HG03280 (cell line): Measurements from ENCODE around the gene RFFL.

ENCODE experiments used
- ATAC-seq: cut with Tn5 transposase; IDR thresholded peaks from one replicate; pipeline ENCODE4 v1.9.1; 2021; ENCODE audit warnings: mild to moderate bottlenecking, moderate library complexity; ENCODE audit not compliant: unreplicated experiment

The RFFL gene

DNA sequence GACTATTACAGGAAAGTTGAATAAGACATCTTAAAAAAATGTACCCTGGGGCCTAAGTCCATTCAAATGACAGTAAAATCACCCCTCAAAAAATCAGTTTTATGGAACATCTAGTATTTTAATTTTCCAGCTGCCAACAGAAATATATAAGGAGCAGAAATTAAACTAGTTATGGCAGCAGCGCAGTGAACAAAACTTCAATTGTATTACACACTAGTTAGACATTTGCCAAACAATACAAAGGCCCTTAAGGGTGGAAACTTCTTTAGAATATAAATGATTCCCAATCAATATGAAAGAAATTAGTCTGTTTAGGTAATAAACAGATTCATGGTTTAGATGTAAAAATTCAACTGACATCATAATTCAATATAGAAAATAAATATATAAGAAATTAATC, 18.1 kb upstream of the RFFL start:
- ATAC-seq, result no peak

DNA sequence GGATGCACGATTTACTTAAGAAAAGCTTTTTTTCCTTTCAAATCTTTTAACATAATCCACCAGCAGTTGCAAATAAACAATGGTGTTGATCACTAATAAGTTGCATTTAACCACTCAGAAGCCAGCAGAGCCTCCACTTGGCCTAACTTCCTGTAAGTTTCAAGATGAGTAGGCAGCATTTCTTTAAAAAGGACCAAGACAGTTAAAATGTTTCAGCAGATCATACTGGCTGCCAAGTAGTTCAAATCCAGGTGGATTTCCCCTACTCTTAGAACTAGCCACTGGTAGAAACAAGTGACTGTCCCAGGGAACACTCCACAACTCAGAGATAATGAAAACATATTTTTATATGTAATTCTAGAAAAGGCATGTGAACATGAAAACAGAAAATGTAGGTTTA, 17.0 kb upstream of the RFFL start:
- ATAC-seq, result no peak

DNA sequence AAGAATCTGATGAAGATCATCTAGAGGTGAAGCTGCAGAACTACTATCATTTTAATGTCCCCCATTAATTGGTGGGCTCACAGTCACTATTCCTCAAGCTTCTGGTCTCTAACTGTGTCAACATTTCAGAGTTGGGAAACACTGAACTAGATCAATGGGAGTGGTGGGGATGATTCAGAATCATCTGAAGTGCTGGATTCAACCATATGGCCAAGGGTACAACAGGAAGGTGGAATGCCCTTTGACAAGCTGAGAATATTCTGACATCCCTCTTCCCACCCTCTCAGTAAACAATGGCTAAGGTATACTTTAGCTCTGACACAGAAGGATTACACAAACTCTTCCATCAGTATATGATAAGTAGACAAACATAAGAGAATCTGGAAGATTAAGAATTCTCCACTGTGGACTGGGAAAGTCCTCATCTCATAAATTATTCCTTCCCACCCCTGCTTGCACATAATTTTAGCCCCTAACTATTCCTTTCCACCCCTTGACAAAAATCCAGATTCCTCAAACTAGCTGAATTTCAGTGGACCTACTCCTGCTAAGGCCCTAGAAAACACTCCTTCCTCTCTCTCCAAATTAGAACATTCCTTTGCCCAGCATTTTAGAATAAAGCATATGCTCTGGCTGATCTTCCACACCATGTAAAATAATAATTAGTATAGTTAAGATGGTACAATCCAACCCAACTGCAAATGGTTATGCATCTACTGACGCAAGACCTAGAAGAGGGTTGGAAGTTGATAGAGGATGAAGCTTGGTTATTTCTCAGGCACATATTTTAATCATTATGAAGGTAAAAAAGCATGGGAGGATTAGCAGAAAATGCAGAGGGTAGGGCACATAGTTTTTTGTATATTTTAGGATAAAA, 16.3 kb upstream of the RFFL start:
- no peak for ATAC-seq

DNA sequence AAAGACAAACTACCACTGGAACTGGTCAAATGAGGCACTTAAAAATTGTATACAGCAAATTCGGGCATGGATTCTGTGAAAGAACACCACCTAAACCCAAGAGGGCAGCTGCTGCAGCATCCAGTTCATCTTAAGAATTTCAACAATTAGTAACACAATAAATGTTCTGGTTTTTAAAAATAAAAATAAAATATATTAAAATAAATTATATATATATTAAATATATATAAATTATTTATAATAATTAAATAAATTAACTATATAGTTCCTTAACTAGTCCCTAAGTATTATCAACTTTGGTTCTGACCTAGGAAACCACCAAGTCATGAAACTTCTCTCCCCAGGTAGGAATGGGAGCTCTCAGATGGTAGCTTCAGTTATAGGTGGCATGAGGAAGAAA, 13.4 kb upstream of the RFFL start:
- no peak for ATAC-seq

DNA sequence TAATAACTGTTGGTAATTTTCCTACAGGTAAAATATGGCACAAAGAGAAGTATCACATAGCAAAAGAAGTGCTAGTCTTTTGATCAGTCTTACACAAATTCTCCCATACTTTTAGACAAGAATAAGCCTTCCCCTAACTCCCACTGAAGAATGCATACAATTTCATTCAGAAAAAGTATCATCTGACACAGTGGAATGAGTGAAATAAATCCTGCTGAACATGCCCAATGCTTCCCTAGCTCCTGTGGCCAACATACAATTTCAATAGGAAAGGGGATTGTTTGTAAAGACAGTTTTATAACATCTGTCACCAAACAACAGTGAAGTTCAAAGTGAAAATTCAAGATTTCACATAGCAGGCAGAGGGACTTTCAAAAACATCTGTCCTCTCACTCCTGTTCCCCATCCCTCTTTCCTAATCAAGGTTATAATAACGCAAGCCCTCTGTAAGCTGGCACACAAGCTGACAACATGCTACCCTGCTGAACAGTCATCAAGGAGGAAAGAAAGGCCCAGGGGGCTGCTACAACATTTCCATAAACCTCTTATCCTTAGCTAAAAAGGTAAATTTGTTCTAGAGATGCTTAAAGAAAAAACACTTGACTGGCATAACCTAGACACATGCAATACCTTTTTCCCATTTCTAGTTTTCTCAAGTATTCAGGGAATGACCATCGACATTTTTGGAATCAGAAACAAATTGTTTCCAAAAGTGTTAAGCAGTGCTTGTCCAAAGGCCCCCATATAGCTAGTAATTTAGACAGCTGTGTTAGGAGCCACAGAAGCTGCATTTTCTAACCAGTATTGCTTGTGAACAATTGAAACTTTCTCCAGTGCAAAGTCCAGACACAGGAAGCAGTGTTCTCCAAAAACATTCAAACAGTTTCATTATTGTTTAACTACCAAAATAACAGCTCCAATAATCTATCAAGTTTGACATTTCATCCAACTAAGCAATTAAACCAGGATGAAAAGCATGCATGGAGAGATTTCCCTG, 11.5 kb upstream of the RFFL start:
- ATAC-seq, result no peak

DNA sequence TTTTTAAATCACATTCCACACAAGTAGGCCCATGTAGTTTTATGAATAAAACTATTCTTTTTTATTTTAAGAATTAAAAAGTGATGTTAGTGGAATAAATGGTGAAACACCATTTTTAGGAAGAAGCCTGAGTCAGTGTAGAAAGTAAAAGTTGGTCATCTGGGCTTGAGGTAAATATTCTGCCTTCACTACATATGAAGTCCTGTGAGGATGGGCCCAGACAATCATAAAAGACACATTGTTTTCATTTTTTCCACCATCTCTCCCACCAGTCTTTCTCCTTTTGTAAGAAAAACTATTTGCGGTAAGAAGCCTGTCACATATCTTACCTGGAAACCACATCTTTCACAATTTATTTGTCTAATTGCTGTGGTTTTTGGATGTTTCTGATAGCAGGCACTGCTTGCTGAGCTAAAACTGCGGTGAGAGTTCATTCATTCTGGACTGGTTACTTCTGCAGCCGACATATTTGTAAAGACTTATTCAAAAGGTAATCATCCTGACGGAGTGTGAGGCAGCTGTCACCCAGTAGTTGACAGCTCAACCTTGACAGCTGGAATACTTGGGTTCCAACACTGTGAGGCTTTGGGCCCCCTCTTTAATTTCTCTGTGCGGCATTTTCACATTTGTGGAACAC, 10.6 kb upstream of the RFFL start:
- no peak for ATAC-seq

DNA sequence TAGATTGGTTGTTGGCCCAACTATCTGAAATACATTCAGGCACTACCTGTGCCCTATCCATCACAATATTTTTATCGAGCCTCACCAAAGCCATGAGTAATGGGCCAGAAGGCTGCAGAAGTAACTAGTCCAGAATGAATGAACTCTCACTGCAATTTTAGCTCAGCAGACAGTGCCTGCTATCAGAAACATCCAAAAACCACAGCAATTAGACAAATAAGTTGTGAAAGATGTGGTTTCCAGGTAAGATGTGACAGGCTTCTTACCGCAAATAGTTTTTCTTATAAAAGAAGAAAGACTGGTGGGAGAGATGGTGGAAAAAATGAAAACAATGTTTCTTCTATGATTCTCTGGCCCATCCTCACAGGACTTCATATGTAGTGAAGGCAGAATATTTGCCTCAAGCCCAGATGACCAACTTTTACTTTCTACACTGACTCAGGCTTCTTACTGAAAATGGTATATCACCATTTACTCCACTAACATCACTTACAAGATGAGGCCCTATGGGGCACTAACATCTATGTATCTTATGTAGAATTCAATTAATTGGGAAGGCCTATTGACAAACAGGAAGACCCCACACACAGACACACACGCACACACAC, 9.8 kb upstream of the RFFL start:
- no peak for ATAC-seq

DNA sequence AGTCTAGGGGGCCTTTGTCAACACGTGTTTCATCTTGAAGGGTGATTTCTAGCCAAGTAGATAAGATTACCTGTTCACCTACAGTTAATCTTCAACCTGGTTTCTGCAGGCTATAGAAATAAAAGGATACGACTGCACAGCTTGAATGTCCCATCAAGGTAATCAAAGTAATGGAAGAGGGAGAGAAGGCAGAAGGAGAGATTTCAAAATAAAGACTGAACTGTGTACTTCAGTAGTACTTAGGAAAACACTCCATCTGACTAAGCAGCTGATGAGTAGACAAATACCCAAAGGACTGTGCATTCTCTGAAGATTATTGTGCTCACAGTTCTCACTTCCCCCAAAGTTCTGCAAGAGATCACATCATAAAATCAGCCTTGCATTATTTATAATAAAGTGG, 5.8 kb upstream of the RFFL start:
- no peak for ATAC-seq

DNA sequence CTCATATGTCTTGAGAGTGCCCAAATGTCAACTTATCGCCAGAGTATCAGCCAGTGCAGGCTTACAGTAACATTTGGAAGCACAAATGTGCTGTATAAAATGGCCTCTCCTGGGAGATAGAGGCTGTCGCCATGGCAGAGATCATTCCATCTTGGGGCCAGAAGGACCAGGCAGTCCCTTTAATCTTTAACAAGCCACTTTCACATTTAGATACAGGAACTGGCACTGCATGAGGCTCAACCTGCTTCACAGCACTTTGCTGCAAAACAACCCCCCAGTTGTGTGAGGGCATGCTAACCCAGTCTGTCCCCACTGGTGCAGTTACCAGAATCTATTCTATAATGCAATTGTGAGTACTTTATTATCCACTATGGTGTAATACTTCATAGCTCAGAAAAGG, 4.7 kb upstream of the RFFL start:
- ATAC-seq, result no peak

DNA sequence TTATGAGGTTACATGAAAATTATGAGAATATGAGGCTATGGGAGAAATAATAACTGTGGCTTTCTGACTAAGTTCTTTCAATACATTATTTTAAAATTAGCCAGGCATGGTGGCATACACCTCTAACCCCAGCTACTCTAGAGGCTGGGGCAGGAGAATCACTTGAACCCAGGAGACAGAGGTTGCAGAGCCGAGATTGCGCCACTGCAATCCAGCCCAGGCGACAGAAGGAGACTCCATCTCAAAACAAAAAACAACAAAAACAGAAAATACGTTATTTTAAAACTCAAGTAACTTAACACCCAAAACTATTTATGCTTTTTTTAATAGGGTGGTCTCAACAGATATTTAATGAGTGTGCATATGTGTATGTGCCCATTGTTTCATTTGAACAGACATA, 2.4 kb upstream of the RFFL start:
- ATAC-seq, result no peak

DNA sequence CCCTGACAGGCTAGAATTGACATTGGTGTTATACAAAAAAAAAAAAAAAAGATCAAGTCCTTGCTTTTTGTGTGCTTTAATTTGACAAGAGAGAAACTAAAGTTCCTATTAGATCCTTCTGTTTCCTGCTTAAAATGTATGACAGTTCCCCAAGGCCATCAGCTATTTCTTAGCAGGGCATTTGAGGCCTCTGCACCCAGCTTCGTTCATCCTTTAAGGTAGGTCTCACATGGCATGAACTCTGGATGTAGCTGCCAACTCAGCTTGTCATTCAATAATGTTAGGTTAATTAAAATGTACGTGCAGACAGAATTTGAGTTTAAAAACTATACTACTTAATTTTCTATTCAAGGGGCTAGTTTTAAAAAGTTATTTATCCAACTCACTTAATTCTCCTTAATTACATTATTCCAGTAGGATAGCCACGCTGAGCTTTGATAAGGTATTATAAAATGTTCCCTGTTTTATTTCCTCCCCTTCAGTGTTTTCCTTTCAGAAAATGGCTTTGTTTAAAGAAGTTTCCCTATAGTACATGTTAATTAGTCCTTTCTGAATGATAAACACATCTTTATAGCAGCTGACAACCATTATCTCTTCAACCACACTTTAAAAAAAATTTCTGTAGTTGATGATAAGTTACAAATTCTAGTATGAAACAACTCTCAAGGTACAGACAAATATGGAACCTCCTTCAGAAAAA, 1.2 kb upstream of the RFFL start:
- ATAC-seq, result no peak

DNA sequence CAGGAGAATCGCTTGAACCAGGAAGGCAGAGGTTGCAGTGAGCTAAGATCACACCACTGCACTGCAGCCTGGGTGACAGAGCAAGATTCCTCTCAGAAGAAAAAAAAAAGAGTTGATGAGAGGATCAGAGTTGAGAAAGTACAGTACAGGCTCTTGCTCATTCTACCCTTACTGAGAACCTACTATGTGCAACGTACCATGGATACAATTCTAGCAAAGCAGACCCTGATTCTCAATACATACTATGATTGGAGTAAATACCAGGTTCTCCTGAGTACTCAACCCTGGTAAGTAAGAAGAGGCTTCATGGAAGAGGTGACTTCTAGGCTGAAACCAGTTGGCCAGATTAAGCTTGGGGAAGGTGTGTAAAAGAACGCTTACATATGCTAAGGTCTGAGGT, 1.2 kb downstream of the RFFL start:
- no peak for ATAC-seq

DNA sequence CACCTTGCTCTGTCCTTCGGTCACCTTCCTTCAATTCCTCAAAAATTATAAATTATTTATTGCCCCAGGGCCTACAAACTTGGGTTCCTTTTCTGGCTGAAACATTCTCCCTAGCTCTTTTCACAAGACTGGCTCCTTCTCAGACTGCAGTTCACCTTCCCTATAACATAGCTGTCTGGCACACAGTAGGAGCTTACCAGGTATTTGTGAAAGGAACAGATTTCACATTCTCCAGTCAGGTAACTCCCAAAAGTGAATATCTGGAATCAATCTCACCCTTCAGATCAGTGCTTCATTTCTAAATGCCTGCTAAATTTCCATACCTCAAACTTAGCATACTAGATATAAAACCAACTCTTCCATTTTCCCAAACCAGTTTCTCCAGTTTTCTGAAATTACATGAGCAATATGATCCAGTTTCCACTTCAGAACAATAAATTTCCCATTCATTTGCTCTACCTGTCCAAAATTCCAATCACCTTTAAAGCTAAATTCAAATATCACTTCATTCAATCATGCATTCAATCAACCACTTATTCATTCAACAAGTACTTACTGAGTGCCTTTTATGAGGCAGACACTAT, 6.1 kb downstream of the RFFL start:
- ATAC-seq, result no peak

DNA sequence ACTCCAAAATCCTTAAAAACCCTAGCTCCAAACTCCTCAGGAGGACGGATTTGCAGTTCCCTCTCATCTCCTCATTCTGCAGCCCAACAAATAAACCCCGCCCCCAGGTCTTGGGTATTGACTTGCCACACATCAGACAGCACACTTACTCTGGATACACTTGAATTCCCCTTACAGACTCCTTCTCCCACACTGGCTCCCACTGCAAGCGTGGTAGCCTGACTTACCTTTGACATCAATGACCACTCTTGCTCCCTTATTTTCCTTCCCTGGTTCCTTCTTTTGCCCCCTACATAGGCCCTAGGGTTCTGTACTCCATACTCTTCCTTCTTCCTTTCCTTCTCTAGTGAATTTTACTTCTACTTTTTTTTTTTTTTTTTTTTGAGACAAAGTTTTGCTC, 7.5 kb downstream of the RFFL start:
- ATAC-seq, result no peak

DNA sequence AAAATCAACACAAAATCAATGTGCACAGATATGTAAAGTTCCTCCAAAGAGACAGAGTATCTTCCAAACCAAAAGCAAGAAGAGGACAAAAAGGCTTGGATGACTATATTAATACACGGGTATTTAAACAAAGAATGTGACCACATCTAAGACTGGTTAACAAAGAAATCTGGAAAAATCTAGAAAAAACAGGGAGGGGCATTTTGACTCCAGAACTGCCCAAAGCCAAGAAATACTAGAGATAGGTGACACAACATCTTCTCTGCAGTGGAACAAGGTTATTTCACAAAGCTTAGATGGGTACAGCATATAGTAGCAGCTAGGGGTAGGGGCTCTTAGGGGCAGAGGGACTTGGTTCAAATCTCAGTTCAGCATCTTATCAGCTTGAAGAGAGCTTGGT, 10.3 kb downstream of the RFFL start:
- no peak for ATAC-seq

DNA sequence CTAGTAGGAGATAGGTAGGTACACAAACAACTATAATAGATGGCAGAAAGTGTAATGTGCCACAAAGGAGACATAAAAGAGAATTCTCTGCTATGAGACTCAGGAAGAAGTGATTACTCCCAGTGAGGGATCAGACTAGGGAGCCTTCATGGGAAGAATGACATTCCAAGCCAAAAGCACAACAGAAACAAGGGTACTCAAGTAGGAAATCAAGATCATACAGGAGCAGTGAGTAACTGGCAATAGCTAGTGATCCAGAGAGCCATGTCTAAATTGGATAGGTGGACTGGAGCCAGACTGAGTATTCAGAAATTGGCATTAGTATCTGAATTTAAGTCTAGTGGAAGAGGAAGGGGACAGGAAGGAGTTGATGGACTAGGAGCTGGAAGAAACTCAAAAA, 10.7 kb downstream of the RFFL start:
- ATAC-seq, result no peak

DNA sequence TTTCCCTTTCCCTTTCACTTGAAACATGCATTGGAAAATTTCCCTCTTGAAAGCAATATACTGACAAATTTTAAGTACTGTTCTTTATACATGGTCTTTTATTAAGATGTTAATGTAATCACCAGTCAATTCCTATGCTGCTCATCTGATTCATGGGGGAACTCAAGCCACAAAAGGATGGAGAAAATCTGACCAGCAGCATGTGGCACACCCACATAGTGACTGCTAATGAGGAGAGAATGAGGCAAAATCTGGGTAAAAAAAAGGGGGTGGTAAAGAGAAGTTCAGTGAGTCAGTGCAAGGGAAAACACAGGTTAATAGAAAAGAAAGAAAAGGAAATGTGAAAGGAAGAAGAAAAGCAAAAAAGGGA, 11.3 kb downstream of the RFFL start:
- ATAC-seq, result no peak

DNA sequence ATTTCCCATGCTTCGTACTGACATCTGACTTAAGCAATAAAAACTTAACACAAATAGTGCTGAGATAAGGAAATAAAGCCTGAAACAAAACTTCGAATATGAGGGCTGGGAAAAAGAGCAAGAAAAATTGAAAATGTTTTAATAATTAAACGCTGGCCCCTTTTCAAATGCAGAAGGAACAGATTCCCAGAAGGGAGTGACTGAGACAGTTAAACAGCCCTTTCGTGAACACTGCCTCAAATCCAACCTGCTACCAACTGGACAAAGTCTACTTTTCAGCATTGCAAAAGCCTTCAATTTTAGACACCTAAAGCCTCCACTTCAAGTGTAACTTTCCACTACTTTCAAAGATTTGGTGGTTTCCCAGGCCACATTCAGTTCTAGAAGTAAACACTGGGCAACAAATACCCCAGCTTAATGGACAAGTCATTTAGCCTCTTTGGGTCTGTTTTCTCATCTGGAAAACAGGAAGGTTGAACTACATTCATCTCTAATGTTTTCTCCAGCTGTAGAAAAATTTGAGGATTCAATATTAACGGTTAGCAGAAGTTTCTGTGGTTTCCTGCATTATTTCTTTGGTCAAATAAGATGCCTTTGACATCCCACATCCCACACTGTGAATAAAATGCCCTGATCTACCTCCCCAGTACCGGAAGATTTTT, 11.8 kb downstream of the RFFL start:
- no peak for ATAC-seq

DNA sequence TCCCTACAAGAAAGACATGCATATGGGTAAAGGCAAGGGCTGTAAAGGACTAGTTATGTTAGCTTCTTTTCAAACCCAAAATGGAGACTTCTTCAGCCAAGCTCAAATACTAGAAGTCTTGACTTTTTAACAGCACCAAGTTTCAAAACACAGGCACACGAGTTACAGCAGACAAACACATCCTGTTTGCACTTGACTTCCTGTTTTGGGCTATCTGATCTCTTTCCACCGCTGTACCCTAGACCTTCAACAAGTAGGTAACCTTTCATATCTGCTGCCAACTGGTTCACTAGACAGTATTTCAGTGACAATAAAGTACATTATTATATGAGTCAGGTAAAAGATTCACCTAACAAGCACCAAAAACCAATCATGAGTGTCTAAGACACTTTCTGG, 12.3 kb downstream of the RFFL start:
- peak; percentile 51 for ATAC-seq

DNA sequence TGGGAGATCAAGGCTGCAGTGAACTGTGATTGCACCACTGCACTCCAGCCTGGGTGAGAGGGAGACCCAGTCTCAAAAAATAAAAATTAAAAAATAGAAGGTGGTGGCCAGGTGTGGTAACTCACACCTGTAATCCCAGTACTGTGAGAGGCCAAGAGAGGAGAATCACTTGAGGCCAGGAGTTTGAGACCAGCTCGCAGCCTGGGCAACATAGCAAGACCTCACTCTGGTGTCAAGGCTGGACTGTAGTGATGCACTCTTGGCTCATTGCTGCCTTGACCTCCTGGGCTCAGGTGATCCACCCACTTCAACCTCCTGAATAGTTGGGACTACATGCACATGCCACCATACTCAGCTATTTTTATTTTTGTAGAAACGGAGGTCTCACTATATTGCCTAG, 13.3 kb downstream of the RFFL start:
- no peak for ATAC-seq
